ENCODE data around the gene TNC.

GRCh38 chr9:115111874-115112273 lies 6.1 kb downstream of the TNC start:
- TF ChIP-seq, protein P1, sequence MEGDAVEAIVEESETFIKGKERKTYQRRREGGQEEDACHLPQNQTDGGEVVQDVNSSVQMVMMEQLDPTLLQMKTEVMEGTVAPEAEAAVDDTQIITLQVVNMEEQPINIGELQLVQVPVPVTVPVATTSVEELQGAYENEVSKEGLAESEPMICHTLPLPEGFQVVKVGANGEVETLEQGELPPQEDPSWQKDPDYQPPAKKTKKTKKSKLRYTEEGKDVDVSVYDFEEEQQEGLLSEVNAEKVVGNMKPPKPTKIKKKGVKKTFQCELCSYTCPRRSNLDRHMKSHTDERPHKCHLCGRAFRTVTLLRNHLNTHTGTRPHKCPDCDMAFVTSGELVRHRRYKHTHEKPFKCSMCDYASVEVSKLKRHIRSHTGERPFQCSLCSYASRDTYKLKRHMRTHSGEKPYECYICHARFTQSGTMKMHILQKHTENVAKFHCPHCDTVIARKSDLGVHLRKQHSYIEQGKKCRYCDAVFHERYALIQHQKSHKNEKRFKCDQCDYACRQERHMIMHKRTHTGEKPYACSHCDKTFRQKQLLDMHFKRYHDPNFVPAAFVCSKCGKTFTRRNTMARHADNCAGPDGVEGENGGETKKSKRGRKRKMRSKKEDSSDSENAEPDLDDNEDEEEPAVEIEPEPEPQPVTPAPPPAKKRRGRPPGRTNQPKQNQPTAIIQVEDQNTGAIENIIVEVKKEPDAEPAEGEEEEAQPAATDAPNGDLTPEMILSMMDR (IDR thresholded peaks at IDR 0.05), result no peak
- TF ChIP-seq POLR2A (IDR thresholded peaks at IDR 0.05), result no peak
